Measurements from ENCODE around the gene CPZ. TPM values are rescaled to one million over a fixed set of nuclear protein-coding genes. Genes with fewer than 3 reads are reported as not detected.
A peak's percentile ranks its signal among the peaks of the same experiment; 100 is the strongest.

The CPZ gene
- total and polyA plus RNA-seq, 10 donors = 0.11 to 8.5 (median 0.93) TPM; not detected in 1

DNA sequence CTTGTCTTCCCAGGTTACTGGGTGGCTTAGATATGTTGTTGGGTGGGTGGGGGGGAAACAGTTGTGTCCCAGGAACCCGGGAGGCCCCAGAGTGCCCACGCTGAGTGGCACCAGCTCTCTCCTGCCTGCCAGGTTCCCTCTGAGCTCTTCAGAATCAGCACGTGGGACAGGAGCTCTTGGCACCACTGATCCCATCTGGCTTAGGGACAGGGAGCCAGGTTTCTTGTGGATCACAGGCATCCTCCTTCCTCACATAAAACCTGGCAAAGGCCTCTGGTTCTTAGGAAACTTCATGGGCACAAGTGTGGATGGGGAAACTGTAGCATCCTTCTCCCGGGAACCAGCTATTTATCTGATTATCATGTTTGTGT, 8.9 kb upstream of the CPZ start:
- Histone ChIP-seq H3K4me1 (peaks cover 0 to 6% (median 0%) of the 10 kb centered on the region in 6 donors), H3K4me3 (no peak overlapping the region), H3K27ac (no peak overlapping the region), H3K36me3 (no peaks in the 10 kb centered on the region), H3K27me3 (replicated peaks in 1 of 7) (peaks cover 0 to 95% (median 27%) of the 10 kb centered on the region in 7 donors), H3K9me3 (peaks cover 0 to 10% (median 0%) of the 10 kb centered on the region in 8 donors)
- peak; percentile 23 for DNase-seq
- TF ChIP-seq POLR2A (IDR thresholded peaks at IDR 0.05) = no peak
- WGBS, 5 donors = 64 to 76% (median 70%) methylated on average over 4 of the region's 4 CpGs
- intact Hi-C loops (cut with DNase I; ENCODE audit: low total_unique reads) = no loop called here

- DNase-seq = peak; percentile 57
- Histone ChIP-seq H3K4me1 (peaks cover 0 to 6% (median 0%) of the 10 kb centered on the region in 6 donors), H3K9me3 (peaks cover 0 to 10% (median 0%) of the 10 kb centered on the region in 8 donors), H3K36me3 (no peaks in the 10 kb centered on the region), H3K27me3 (replicated peaks in 1 of 7) (peaks cover 0 to 95% (median 21%) of the 10 kb centered on the region in 7 donors), H3K27ac (no peak overlapping the region), H3K4me3 (no peak overlapping the region)
- WGBS, 5 donors = 50 to 66% (median 53%) methylated on average over 5 to 6 of the region's 6 CpGs
- intact Hi-C loops (cut with DNase I; ENCODE audit: low total_unique reads) = no loop called here
- no peak for TF ChIP-seq POLR2A (IDR thresholded peaks at IDR 0.05)
- no peak for TF ChIP-seq POLR2AphosphoS5 (IDR thresholded peaks at IDR 0.05)
- TF ChIP-seq, protein P1, sequence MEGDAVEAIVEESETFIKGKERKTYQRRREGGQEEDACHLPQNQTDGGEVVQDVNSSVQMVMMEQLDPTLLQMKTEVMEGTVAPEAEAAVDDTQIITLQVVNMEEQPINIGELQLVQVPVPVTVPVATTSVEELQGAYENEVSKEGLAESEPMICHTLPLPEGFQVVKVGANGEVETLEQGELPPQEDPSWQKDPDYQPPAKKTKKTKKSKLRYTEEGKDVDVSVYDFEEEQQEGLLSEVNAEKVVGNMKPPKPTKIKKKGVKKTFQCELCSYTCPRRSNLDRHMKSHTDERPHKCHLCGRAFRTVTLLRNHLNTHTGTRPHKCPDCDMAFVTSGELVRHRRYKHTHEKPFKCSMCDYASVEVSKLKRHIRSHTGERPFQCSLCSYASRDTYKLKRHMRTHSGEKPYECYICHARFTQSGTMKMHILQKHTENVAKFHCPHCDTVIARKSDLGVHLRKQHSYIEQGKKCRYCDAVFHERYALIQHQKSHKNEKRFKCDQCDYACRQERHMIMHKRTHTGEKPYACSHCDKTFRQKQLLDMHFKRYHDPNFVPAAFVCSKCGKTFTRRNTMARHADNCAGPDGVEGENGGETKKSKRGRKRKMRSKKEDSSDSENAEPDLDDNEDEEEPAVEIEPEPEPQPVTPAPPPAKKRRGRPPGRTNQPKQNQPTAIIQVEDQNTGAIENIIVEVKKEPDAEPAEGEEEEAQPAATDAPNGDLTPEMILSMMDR (IDR thresholded peaks at IDR 0.05 in 8 of 11, conservative IDR thresholded peaks at IDR 0.05 in 3 of 11) = no peak
Observed at GRCh38 chr4:8585186-8585585, 7.4 kb upstream of the CPZ start.

GRCh38 chr4:8585721-8586212, 6.8 kb upstream of the CPZ start:
- 55 to 73% (median 60%) methylated on average over 7 of the region's 7 CpGs for WGBS, 5 donors
- Histone ChIP-seq H3K27ac (no peak overlapping the region), H3K4me1 (peaks cover 0 to 2% (median 0%) of the 10 kb centered on the region in 6 donors), H3K36me3 (no peaks in the 10 kb centered on the region), H3K27me3 (replicated peaks in 1 of 7) (peaks cover 0 to 95% (median 15%) of the 10 kb centered on the region in 7 donors), H3K9me3 (peaks cover 0 to 7% (median 0%) of the 10 kb centered on the region in 8 donors), H3K4me3 (no peak overlapping the region)
- peak; percentile 49 for DNase-seq
- TF ChIP-seq POLR2AphosphoS5 (IDR thresholded peaks at IDR 0.05) = no peak
- intact Hi-C loops (cut with DNase I; ENCODE audit: low total_unique reads) = no loop called here

GRCh38 chr4:8586246-8586645, 6.3 kb upstream of the CPZ start:
- peaks cover 0 to 2% (median 0%) of the 10 kb centered on the region in 8 donors for H3K9me3 ChIP-seq
- WGBS, 5 donors = 42 to 72% (median 47%) methylated on average over 5 of the region's 5 CpGs
- H3K36me3 ChIP-seq = no peaks in the 10 kb centered on the region
- intact Hi-C loops (cut with DNase I; ENCODE audit: low total_unique reads) = no loop called here
- no peak overlapping the region for H3K27ac ChIP-seq
- TF ChIP-seq POLR2AphosphoS5 (IDR thresholded peaks at IDR 0.05) (no peak), POLR2A (IDR thresholded peaks at IDR 0.05) (no peak)
- TF ChIP-seq, protein P1 (IDR thresholded peaks at IDR 0.05 in 8 of 11, conservative IDR thresholded peaks at IDR 0.05 in 3 of 11) = no peak
- peak; percentile 34 for DNase-seq
- H3K27me3 ChIP-seq (replicated peaks in 1 of 7) = peaks cover 0 to 95% (median 11%) of the 10 kb centered on the region in 7 donors
- H3K4me3 ChIP-seq = no peak overlapping the region
- no peaks in the 10 kb centered on the region for H3K4me1 ChIP-seq

- 78 to 86% (median 83%) methylated on average over 36 to 37 of the region's 37 CpGs for WGBS, 5 donors
- Histone ChIP-seq H3K36me3 (no peaks in the 10 kb centered on the region), H3K27ac (no peak overlapping the region), H3K4me1 (no peaks in the 10 kb centered on the region), H3K4me3 (no peak overlapping the region), H3K9me3 (no peaks in the 10 kb centered on the region), H3K27me3 (replicated peaks in 1 of 7) (peaks cover 0 to 95% (median 5%) of the 10 kb centered on the region in 7 donors)
- intact Hi-C loops (cut with DNase I; ENCODE audit: low total_unique reads) = no loop called here
- DNase-seq = peak; percentile 61
- TF ChIP-seq, protein P1 (IDR thresholded peaks at IDR 0.05 in 8 of 11, conservative IDR thresholded peaks at IDR 0.05 in 3 of 11) = no peak
- no peak for TF ChIP-seq POLR2AphosphoS5 (IDR thresholded peaks at IDR 0.05)
- TF ChIP-seq POLR2A (IDR thresholded peaks at IDR 0.05) = no peak
Observed at GRCh38 chr4:8586671-8587468, 5.7 kb upstream of the CPZ start.
